GM06990 (cell line): Measurements from ENCODE around the gene LMBRD2.

Experiments used
- DNase-seq: peaks from one replicate; pipeline ENCODE4 v3.0.0-alpha.2; 2011; ENCODE audit not compliant: insufficient read length; ENCODE audit errors: extremely low read depth
- H3K27me3 ChIP-seq: replicated peaks from 2 replicates; pipeline ENCODE4 v1.6.0; 2011; ENCODE audit warnings: low read length; ENCODE audit not compliant: control insufficient read depth, insufficient read depth
- H3K36me3 ChIP-seq: 2 replicates; pipeline ENCODE4 v1.5.1; 2011; ENCODE audit warnings: low read length; ENCODE audit not compliant: control insufficient read depth, insufficient read depth
- H3K4me3 ChIP-seq: replicated peaks from 2 replicates; pipeline ENCODE4 v1.5.1; 2011; ENCODE audit warnings: low read depth, mild to moderate bottlenecking, control low read depth, low read length
- CTCF ChIP-seq: IDR thresholded peaks from 2 replicates; pipeline ENCODE4 v1.5.1; 2011; ENCODE audit warnings: low read length, control low read depth, mild to moderate bottlenecking, inconsistent platforms; ENCODE audit not compliant: insufficient read depth, poor library complexity, severe bottlenecking

The LMBRD2 gene

GRCh38 chr5:36057386-36057785 lies 94.3 kb downstream of the LMBRD2 start:
- no peak overlapping the region for H3K4me3 ChIP-seq
- no peaks in the 10 kb centered on the region for H3K36me3 ChIP-seq
- DNase-seq, result no peak
- TF ChIP-seq CTCF, result no peak
- H3K27me3 ChIP-seq, result no peaks in the 10 kb centered on the region

- H3K36me3 ChIP-seq, result no peaks in the 10 kb centered on the region
- no peak overlapping the region for H3K4me3 ChIP-seq
- H3K27me3 ChIP-seq, result no peaks in the 10 kb centered on the region
- TF ChIP-seq CTCF, result no peak
- no peak for DNase-seq
These were observed 95.3 kb downstream of the LMBRD2 start for GRCh38 chr5:36056422-36056821.

GRCh38 chr5:36055984-36056383 lies 95.7 kb downstream of the LMBRD2 start:
- H3K4me3 ChIP-seq, result no peak overlapping the region
- no peak for DNase-seq
- H3K27me3 ChIP-seq, result no peaks in the 10 kb centered on the region
- TF ChIP-seq CTCF, result no peak
- H3K36me3 ChIP-seq, result no peaks in the 10 kb centered on the region

GRCh38 chr5:36054647-36055046 lies 97.0 kb downstream of the LMBRD2 start:
- no peak for DNase-seq
- H3K36me3 ChIP-seq, result no peaks in the 10 kb centered on the region
- no peak for TF ChIP-seq CTCF

GRCh38 chr5:36052538-36052937 lies 99.1 kb downstream of the LMBRD2 start:
- H3K4me3 ChIP-seq, result no peak overlapping the region
- no peaks in the 10 kb centered on the region for H3K36me3 ChIP-seq
- H3K27me3 ChIP-seq, result no peaks in the 10 kb centered on the region
- DNase-seq, result no peak
- TF ChIP-seq CTCF, result no peak

More at GRCh38 chr5:36054647-36055046, 97.0 kb downstream of the LMBRD2 start:
- Histone ChIP-seq H3K27me3 (no peaks in the 10 kb centered on the region), H3K4me3 (no peak overlapping the region)

- Histone ChIP-seq H3K36me3 (no peaks in the 10 kb centered on the region), H3K4me3 (no peak overlapping the region), H3K27me3 (no peaks in the 10 kb centered on the region)
- no peak for DNase-seq
- no peak for TF ChIP-seq CTCF
These were observed 101.7 kb downstream of the LMBRD2 start for GRCh38 chr5:36049949-36050348.
